IMR-90 (cell line): ENCODE measurements around the gene PTPRN2. TPM values are rescaled to one million over a fixed set of nuclear protein-coding genes. Genes with fewer than 3 reads are reported as not detected.

Source experiments
- ATAC-seq: fragments of 200-7000 bp; cut with Tn5 transposase; 2 replicates; pipeline ENCODE4 v1.9.1; 2020; ENCODE audit warnings: low read depth, mild to moderate bottlenecking, moderate library complexity
- BruUV-seq: library from RNA; stranded (reverse); fragments of 400-500 nt; replicated peaks from 2 replicates; lab custom pipeline; 2021; lab: Mats Ljungman, UMichigan
- CTCF ChIA-PET: fragments of 300-600 bp; formaldehyde crosslinking; extraction: SDS; loops from one replicate; lab custom pipeline; 2021; ENCODE audit warnings: antibody characterized with exemption; lab: Yijun Ruan, JAX
- POLR2A ChIA-PET: fragments of 300-600 bp; sonication (Branson Sonifier 250); formaldehyde crosslinking; loops from one replicate; lab custom pipeline; 2022; ENCODE audit warnings: antibody characterized with exemption; ENCODE audit not compliant: unreplicated experiment; lab: Charles Lee
- DNase-seq: peaks from one replicate; pipeline ENCODE4 v3.0.0; 2013
- H2AFZ ChIP-seq: replicated peaks from 2 replicates; pipeline ENCODE3; 2013; ENCODE audit warnings: low read length, mild to moderate bottlenecking; ENCODE audit not compliant: poor library complexity
- H2AK5ac ChIP-seq: 2 replicates; pipeline ENCODE4 v1.6.1; 2013; ENCODE audit warnings: low read depth, low read length, inconsistent platforms
- H2AK9ac ChIP-seq: replicated peaks from 2 replicates; pipeline ENCODE3; 2013; ENCODE audit warnings: mild to moderate bottlenecking, low read depth, low read length, moderate library complexity; ENCODE audit not compliant: poor library complexity
- H2BK120ac ChIP-seq: 2 replicates; pipeline ENCODE4 v1.6.1; 2013; ENCODE audit warnings: low read depth, low read length, inconsistent platforms
- H2BK15ac ChIP-seq: 3 replicates; pipeline ENCODE4 v1.6.1; 2013; ENCODE audit warnings: low read depth, low read length, inconsistent platforms
- H2BK20ac ChIP-seq: 2 replicates; pipeline ENCODE4 v1.6.1; 2013; ENCODE audit warnings: low read depth, mild to moderate bottlenecking, inconsistent platforms, low read length, moderate library complexity
- H2BK5ac ChIP-seq: 2 replicates; pipeline ENCODE4 v1.6.1; 2013; ENCODE audit warnings: mild to moderate bottlenecking, low read depth, low read length, inconsistent platforms; ENCODE audit not compliant: poor library complexity, severe bottlenecking
- H3K14ac ChIP-seq: replicated peaks from 2 replicates; pipeline ENCODE4 v1.6.1; 2013; ENCODE audit warnings: low read depth, low read length, inconsistent platforms
- H3K18ac ChIP-seq: 2 replicates; pipeline ENCODE4 v1.6.1; 2013; ENCODE audit warnings: low read depth, low read length, control low read depth
- H3K23ac ChIP-seq: 2 replicates; pipeline ENCODE4 v1.6.1; 2013; ENCODE audit warnings: low read depth, low read length, inconsistent platforms
- H3K27ac ChIP-seq: 2 replicates; pipeline ENCODE4 v1.5.1; 2013; ENCODE audit warnings: mild to moderate bottlenecking, control low read depth, low read length; ENCODE audit not compliant: insufficient read depth
- H3K27me3 ChIP-seq: 2 replicates; pipeline ENCODE4 v1.6.1; 2013; ENCODE audit warnings: low read length; ENCODE audit not compliant: control insufficient read depth, insufficient read depth
- H3K36me3 ChIP-seq: 2 replicates; pipeline ENCODE4 v1.6.1; 2013; ENCODE audit warnings: low read length, mixed read lengths; ENCODE audit not compliant: control insufficient read depth, insufficient read depth
- H3K4ac ChIP-seq: 2 replicates; pipeline ENCODE4 v1.6.1; 2013; ENCODE audit warnings: low read depth, low read length, inconsistent platforms
- H3K4me1 ChIP-seq: 2 replicates; pipeline ENCODE4 v1.6.1; 2013; ENCODE audit warnings: low read length, mixed read lengths; ENCODE audit not compliant: control insufficient read depth, insufficient read depth
- H3K4me2 ChIP-seq: 2 replicates; pipeline ENCODE4 v1.6.1; 2013; ENCODE audit warnings: low read depth, mild to moderate bottlenecking, control low read depth, low read length, moderate library complexity
- H3K4me3 ChIP-seq: 2 replicates; pipeline ENCODE4 v1.5.1; 2013; ENCODE audit warnings: low read depth, mild to moderate bottlenecking, control low read depth, low read length, moderate library complexity; ENCODE audit not compliant: insufficient read depth
- H3K56ac ChIP-seq: 2 replicates; pipeline ENCODE4 v1.6.1; 2013; ENCODE audit warnings: low read length, inconsistent platforms; ENCODE audit not compliant: insufficient read depth; ENCODE audit errors: extremely low read depth
- H3K79me1 ChIP-seq, 2 experiments: 2 replicates each; pipeline ENCODE4 v1.6.1; 2013; ENCODE audit warnings: low read length in 2 of 2, inconsistent platforms in 1 of 2, low read depth in 1 of 2
- H3K9ac ChIP-seq: 2 replicates; pipeline ENCODE4 v1.6.1; 2013; ENCODE audit warnings: low read depth, low read length, control low read depth
- H3K9me1 ChIP-seq: 2 replicates; pipeline ENCODE4 v1.6.1; 2013; ENCODE audit warnings: low read length, inconsistent platforms; ENCODE audit not compliant: insufficient read depth
- H3K9me3 ChIP-seq: 2 replicates; pipeline ENCODE4 v1.6.1; 2013; ENCODE audit warnings: low read length; ENCODE audit not compliant: control insufficient read depth, insufficient read depth
- H4K20me1 ChIP-seq: 2 replicates; pipeline ENCODE4 v1.6.1; 2013; ENCODE audit warnings: low read length, inconsistent platforms; ENCODE audit not compliant: insufficient read depth
- H4K5ac ChIP-seq: 2 replicates; pipeline ENCODE4 v1.6.1; 2013; ENCODE audit warnings: mild to moderate bottlenecking, low read depth, low read length, control low read depth
- H4K8ac ChIP-seq, 2 experiments: 2 replicates each; pipeline ENCODE4 v1.6.1; 2013; ENCODE audit warnings: low read depth in 2 of 2, low read length in 2 of 2, control low read depth in 1 of 2, inconsistent platforms in 1 of 2
- H4K91ac ChIP-seq: 2 replicates; pipeline ENCODE4 v1.6.1; 2013; ENCODE audit warnings: low read depth, low read length, inconsistent platforms; ENCODE audit not compliant: insufficient read depth
- BHLHE40 ChIP-seq: fragments of 150-350 bp; IDR thresholded peaks from 2 replicates; pipeline ENCODE4 v1.6.1; 2016; ENCODE audit warnings: mild to moderate bottlenecking, low read depth, low read length
- CEBPB ChIP-seq: IDR thresholded peaks from 2 replicates; pipeline ENCODE4 v1.6.1; 2012; ENCODE audit warnings: low read depth, low read length, improper control_type of control experiment
- CHD1 ChIP-seq: IDR thresholded peaks from 2 replicates; pipeline ENCODE4 v1.6.1; 2012; ENCODE audit warnings: low read depth, low read length, improper control_type of control experiment
- CTCF ChIP-seq: conservative IDR thresholded peaks from 2 replicates; pipeline ENCODE4 v1.5.1; 2012; ENCODE audit warnings: mild to moderate bottlenecking, low read depth, low read length, improper control_type of control experiment
- ELK1 ChIP-seq: fragments of 150-350 bp; IDR thresholded peaks from 2 replicates; pipeline ENCODE4 v1.6.1; 2016; ENCODE audit warnings: low read depth, mild to moderate bottlenecking, low read length, moderate library complexity, borderline replicate concordance
- FOS ChIP-seq: fragments of 150-350 bp; IDR thresholded peaks from 2 replicates; pipeline ENCODE4 v1.6.1; 2016; ENCODE audit warnings: low read depth, low read length
- MAFK ChIP-seq: IDR thresholded peaks from 2 replicates; pipeline ENCODE4 v1.6.1; 2012; ENCODE audit warnings: low read depth, low read length, improper control_type of control experiment
- MAZ ChIP-seq: IDR thresholded peaks from 2 replicates; pipeline ENCODE4 v1.6.1; 2012; ENCODE audit warnings: low read depth, mild to moderate bottlenecking, low read length, improper control_type of control experiment, moderate library complexity, borderline replicate concordance
- MXI1 ChIP-seq: IDR thresholded peaks from 2 replicates; pipeline ENCODE4 v1.6.1; 2012; ENCODE audit warnings: low read depth, mild to moderate bottlenecking, low read length, moderate library complexity, borderline replicate concordance
- NFE2L2 ChIP-seq: fragments of 150-350 bp; IDR thresholded peaks from 2 replicates; pipeline ENCODE4 v1.6.1; 2016; ENCODE audit warnings: low read depth, mild to moderate bottlenecking, low read length
- POLR2A ChIP-seq: IDR thresholded peaks from 2 replicates; pipeline ENCODE4 v1.6.1; 2012; ENCODE audit warnings: mild to moderate bottlenecking, low read depth, low read length
- RAD21 ChIP-seq: IDR thresholded peaks from 2 replicates; pipeline ENCODE4 v1.6.1; 2012; ENCODE audit warnings: low read length, improper control_type of control experiment
- RFX5 ChIP-seq: IDR thresholded peaks from 2 replicates; pipeline ENCODE4 v1.8.0; 2012; ENCODE audit warnings: low read depth, mild to moderate bottlenecking, low read length, moderate library complexity
- SMC3 ChIP-seq: fragments of 150-350 bp; IDR thresholded peaks from 2 replicates; pipeline ENCODE4 v1.6.1; 2016; ENCODE audit warnings: low read depth, mild to moderate bottlenecking, antibody characterized with exemption, low read length, moderate library complexity
- USF2 ChIP-seq: fragments of 150-350 bp; IDR thresholded peaks from 2 replicates; pipeline ENCODE4 v1.6.1; 2017; ENCODE audit warnings: mild to moderate bottlenecking, antibody characterized with exemption, low read length, low read depth
- WGBS, 2 experiments: methylation state at CpG; one replicate each; pipeline versions ENCODE4 v1.1.5 to v1.1.7; 2013; ENCODE audit warnings: missing lambda C conversion rate in 2 of 2; ENCODE audit not compliant: insufficient read length in 1 of 2; ENCODE audit errors: extremely low coverage in 2 of 2; 5-methylcytosine and 5-hydroxymethylcytosine counted together
- dilution Hi-C: fragments of 300-500 bp; cut with HindIII; formaldehyde crosslinking; loops from one replicate; pipeline ENCODE4 v1.14.3; 2018; ENCODE audit warnings: low sequenced_read_pairs; ENCODE audit not compliant: unreplicated experiment
- in situ Hi-C: fragments of 300-500 bp; cut with MboI; formaldehyde crosslinking; loops from 3 replicates; pipeline ENCODE4 v1.14.3; 2019; ENCODE audit warnings: low sequenced_read_pairs, inconsistent platforms, mixed read lengths
- intact Hi-C: fragments of 100-400 bp; cut with micrococcal nuclease; formaldehyde crosslinking; loops from 2 replicates; pipeline ENCODE4 v1.10.0; 2022
- polyA plus RNA-seq, 3 experiments: library from polyadenylated mRNA; depleted of rRNA; stranded (reverse); fragments of >200 nt; gene quantifications; 2 replicates each; pipeline ENCODE4 v1.2.3, GENCODE V29; 2012; ENCODE audit warnings: low replicate concordance in 1 of 3
- total RNA-seq: library from RNA; depleted of rRNA; stranded (reverse); fragments of >200 nt; gene quantifications from 2 replicates; pipeline ENCODE4 v1.2.3, GENCODE V29; 2012

Gene PTPRN2
- total and polyA plus RNA-seq, 2 of the 4 experiments (the other 2 are of a cell fraction): 0.03 TPM; not detected in 1

- Histone ChIP-seq H3K4me1 (no peaks in the 10 kb centered on the region), H3K27ac (no peak overlapping the region), H4K91ac (no peak overlapping the region), H3K4ac (no peak overlapping the region), H3K4me3 (no peak overlapping the region), H3K9me1 (no peaks in the 10 kb centered on the region), H2AFZ (no peak overlapping the region), H4K20me1 (no peaks in the 10 kb centered on the region), H3K14ac (no peak overlapping the region), H3K9ac (no peak overlapping the region), H3K4me2 (no peak overlapping the region), H2BK120ac (no peak overlapping the region), H3K56ac (no peak overlapping the region), H2BK5ac (no peak overlapping the region), H3K9me3 (peaks cover 56% of the 10 kb centered on the region), H3K36me3 (no peaks in the 10 kb centered on the region), H3K18ac (no peak overlapping the region), H3K79me1 (no peaks in the 10 kb centered on the region), H2AK5ac (no peak overlapping the region), H3K27me3 (no peaks in the 10 kb centered on the region), H4K5ac (no peak overlapping the region), H2BK20ac (no peak overlapping the region), H4K8ac (no peak overlapping the region), H2BK15ac (no peak overlapping the region), H3K23ac (no peak overlapping the region), H2AK9ac (no peak overlapping the region)
- ChIA-PET CTCF (no interaction called here), POLR2A (no interaction called here)
- 88% methylated on average over 8 of the region's 47 CpGs; no CpG with 5 or more reads in 1 of the 2 experiments for WGBS, 2 experiments
- TF ChIP-seq USF2 (no peak), ELK1 (no peak), SMC3 (no peak), RFX5 (no peak), POLR2A (no peak), CEBPB (no peak), BHLHE40 (no peak), MAZ (no peak), MXI1 (no peak), NFE2L2 (no peak), RAD21 (no peak), FOS (no peak), CTCF (no peak), CHD1 (no peak), MAFK (no peak)
- intact Hi-C loops: no loop called here
- dilution Hi-C loops: no loop called here
- ATAC-seq (no peak), DNase-seq (no peak)
- in situ Hi-C loops: no loop called here
- BruUV-seq: no TSS peak
Measured at GRCh38 chr7:157786375-157787274, 801.0 kb downstream of the PTPRN2 start.
